Measurements from ENCODE around the gene TLR9. TPM values are rescaled to one million over a fixed set of nuclear protein-coding genes. Genes with fewer than 3 reads are reported as not detected.
"Not testable (repeated sequence)": the region's sequence is repeated elsewhere in the genome, so short reads cannot be mapped to it uniquely, and the experiment has no call there.

Gene TLR9
- total RNA-seq, 6 experiments from 2014 or later: not detected

DNA sequence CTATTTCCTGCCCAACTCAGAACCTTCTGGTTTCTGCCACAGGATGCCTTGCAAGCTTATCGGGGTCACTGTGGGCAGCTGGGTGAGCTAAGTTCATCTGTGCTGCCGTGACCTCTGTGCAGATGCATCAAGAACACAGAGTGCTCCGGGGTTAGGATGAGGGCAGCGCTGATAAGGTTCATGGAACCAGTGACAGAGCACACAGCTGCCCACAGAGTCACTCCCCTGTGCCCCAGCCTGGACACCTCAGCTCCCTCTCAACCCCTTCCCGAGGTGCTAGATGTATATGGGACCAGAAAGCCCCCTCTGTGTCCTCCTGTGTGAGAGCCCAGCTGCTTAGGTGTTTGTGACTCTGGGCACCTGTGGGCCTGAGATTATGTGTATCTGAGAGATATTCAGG, 43.2 kb downstream of the TLR9 start:
- Mint-ChIP-seq H3K36me3 (ENCODE audit: low read depth) (no peaks in the 10 kb centered on the region), H3K4me3 (no peak overlapping the region), H3K27ac (no peak overlapping the region), H3K9me3 (no peaks in the 10 kb centered on the region), H3K27me3 (ENCODE audit: insufficient read depth) (peaks cover 17% of the 10 kb centered on the region), H3K4me1 (ENCODE audit: low read depth) (no peaks in the 10 kb centered on the region)
- no peak for TF ChIP-seq CTCF (IDR thresholded peaks at IDR 0.05)
- no peak for DNase-seq

- Mint-ChIP-seq H3K36me3 (ENCODE audit: low read depth) (no peaks in the 10 kb centered on the region), H3K27ac (no peak overlapping the region), H3K4me1 (ENCODE audit: low read depth) (no peaks in the 10 kb centered on the region), H3K27me3 (ENCODE audit: insufficient read depth) (peaks cover 17% of the 10 kb centered on the region), H3K9me3 (no peaks in the 10 kb centered on the region), H3K4me3 (no peak overlapping the region)
- no peak for TF ChIP-seq CTCF (IDR thresholded peaks at IDR 0.05)
- peak; percentile 39 for DNase-seq
Observed at GRCh38 chr3:52181543-52181942, 43.9 kb downstream of the TLR9 start.

GRCh38 chr3:52178537-52178936, 46.9 kb downstream of the TLR9 start:
- no peaks in the 10 kb centered on the region for H3K36me3 Mint-ChIP-seq (ENCODE audit: low read depth)
- no peak for DNase-seq
- H3K9me3 Mint-ChIP-seq: no peaks in the 10 kb centered on the region
- no peak for TF ChIP-seq CTCF (IDR thresholded peaks at IDR 0.05)
- H3K4me1 Mint-ChIP-seq (ENCODE audit: low read depth): peaks cover 6% of the 10 kb centered on the region
- no peak overlapping the region for H3K27ac Mint-ChIP-seq
- no peak overlapping the region for H3K4me3 Mint-ChIP-seq
- H3K27me3 Mint-ChIP-seq (ENCODE audit: insufficient read depth): peaks cover 21% of the 10 kb centered on the region

DNA sequence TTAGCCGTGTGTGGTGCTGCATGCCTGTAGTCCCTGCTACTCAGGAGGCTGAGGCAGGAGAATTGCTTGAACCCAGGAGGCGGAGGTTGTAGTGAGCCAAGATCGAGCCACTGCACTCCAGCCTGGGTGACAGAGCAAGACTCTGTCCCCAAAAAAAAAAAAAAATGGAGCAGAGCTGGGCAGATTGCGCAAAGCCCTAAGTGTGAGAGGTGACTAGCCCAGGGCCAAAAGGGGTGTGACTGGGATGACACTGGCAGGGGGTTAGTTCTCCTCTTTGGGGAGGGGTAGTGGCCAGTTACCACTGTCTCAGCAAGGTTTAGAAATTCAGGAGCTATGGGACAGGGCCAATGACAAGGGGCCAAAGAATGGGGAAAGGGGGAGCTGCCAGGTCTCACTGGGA, 47.3 kb downstream of the TLR9 start:
- peaks cover 21% of the 10 kb centered on the region for H3K27me3 Mint-ChIP-seq (ENCODE audit: insufficient read depth)
- DNase-seq; H3K4me3 Mint-ChIP-seq; H3K27ac Mint-ChIP-seq; H3K9me3 Mint-ChIP-seq; H3K36me3 Mint-ChIP-seq (ENCODE audit: low read depth); H3K4me1 Mint-ChIP-seq (ENCODE audit: low read depth): not testable (repeated sequence)

DNA sequence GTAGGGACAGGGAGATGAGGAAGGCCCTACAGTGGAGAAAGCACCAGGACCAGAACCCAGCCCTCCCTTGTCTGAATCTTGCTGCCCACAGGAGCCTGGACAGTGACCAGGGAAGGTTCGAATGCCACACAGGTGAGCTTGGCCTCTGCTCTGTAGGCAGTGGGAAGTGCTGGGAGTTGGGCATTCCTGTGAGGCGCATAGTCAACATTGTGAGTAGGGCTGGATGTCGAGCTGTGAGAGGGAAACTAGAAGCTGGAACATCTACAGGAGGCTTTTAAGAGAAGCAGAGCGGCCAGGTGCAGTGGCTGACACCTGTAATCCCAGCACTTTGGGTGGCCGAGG, 47.8 kb downstream of the TLR9 start:
- TF ChIP-seq CTCF (IDR thresholded peaks at IDR 0.05): no peak
- no peak overlapping the region for H3K27ac Mint-ChIP-seq
- H3K9me3 Mint-ChIP-seq: no peaks in the 10 kb centered on the region

GRCh38 chr3:52176951-52177700, 48.3 kb downstream of the TLR9 start:
- no peak overlapping the region for H3K27ac Mint-ChIP-seq
- H3K4me3 Mint-ChIP-seq: no peak overlapping the region
- no peak for DNase-seq
- peaks cover 6% of the 10 kb centered on the region for H3K4me1 Mint-ChIP-seq (ENCODE audit: low read depth)
- no peak for TF ChIP-seq CTCF (IDR thresholded peaks at IDR 0.05)
- H3K36me3 Mint-ChIP-seq (ENCODE audit: low read depth): no peaks in the 10 kb centered on the region
- H3K27me3 Mint-ChIP-seq (ENCODE audit: insufficient read depth): peaks cover 17% of the 10 kb centered on the region
- no peaks in the 10 kb centered on the region for H3K9me3 Mint-ChIP-seq

More for the DNA sequence above, 47.8 kb downstream of the TLR9 start:
- DNase-seq: no peak
- Mint-ChIP-seq H3K36me3 (ENCODE audit: low read depth) (no peaks in the 10 kb centered on the region), H3K27me3 (ENCODE audit: insufficient read depth) (peaks cover 19% of the 10 kb centered on the region), H3K4me3 (no peak overlapping the region), H3K4me1 (ENCODE audit: low read depth) (peaks cover 6% of the 10 kb centered on the region)

Measured in HFFc6 (cell line).